A549 treated with Hydrocortisone at 1 μM for 4 hours (cell line): ENCODE data around the gene TMPRSS11D. TPM values are rescaled to one million over a fixed set of nuclear protein-coding genes. Genes with fewer than 3 reads are reported as not detected.

ENCODE experiments used
- total RNA-seq: library from RNA; stranded (reverse); fragments of 200-300 nt; extraction: Qiagen RNA extraction; gene quantifications from 5 replicates; pipeline ENCODE4 v1.2.3, GENCODE V29; 2022

TMPRSS11D gene
- not detected in 5 replicates for total RNA-seq

DNA sequence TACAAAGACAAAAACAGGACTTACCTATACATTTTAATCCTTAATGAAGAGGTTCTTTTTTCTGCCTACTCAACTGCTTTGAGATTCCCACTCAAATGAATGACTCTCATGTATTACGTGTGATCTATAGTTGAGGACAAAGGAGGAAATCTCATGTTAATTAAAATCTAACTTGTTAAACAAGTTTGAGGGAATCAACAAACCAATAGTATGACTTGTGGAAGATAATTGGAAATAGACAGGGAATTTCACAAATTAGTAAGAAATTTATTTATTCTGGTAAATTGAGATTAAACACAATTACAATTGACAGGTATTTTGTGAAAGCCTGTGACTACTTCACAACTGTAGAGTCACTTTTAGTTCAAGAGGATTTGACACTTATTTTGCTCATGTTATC, at the start of gene TMPRSS11D:
Gene TMPRSS11D, minus strand, starts transcription at position 101 of the 400 bp plus-strand sequence. Its CDS starts 69 bp downstream, at position 32.

Other genes with a start within 250 kb of the TMPRSS11D start
- 11.9 to 27.5 TPM (median 15.8 TPM) in 5 replicates for gene UBA6, start 182.8 kb downstream of the TMPRSS11D start, total RNA-seq
- not detected in 5 replicates for gene GNRHR, start 129.6 kb downstream of the TMPRSS11D start, total RNA-seq
- gene TMPRSS11A, start 79.5 kb upstream of the TMPRSS11D start, total RNA-seq: not detected in 5 replicates
- gene TMPRSS11F, start 245.9 kb upstream of the TMPRSS11D start, total RNA-seq: not detected in 5 replicates